GM12873 (cell line): ENCODE data around the gene KRTAP3-2.

Experiments
- TF ChIP-seq, protein P1 (sequence below): IDR thresholded peaks from 2 replicates; pipeline ENCODE4 v1.5.1; 2012; ENCODE audit warnings: low read depth, mild to moderate bottlenecking, moderate library complexity, low read length, control low read depth; ENCODE audit not compliant: insufficient read depth; ENCODE audit errors: missing control alignments

KRTAP3-2 gene

GRCh38 chr17:41009301-41009760 lies 9.6 kb upstream of the KRTAP3-2 start:
- TF ChIP-seq, protein P1, sequence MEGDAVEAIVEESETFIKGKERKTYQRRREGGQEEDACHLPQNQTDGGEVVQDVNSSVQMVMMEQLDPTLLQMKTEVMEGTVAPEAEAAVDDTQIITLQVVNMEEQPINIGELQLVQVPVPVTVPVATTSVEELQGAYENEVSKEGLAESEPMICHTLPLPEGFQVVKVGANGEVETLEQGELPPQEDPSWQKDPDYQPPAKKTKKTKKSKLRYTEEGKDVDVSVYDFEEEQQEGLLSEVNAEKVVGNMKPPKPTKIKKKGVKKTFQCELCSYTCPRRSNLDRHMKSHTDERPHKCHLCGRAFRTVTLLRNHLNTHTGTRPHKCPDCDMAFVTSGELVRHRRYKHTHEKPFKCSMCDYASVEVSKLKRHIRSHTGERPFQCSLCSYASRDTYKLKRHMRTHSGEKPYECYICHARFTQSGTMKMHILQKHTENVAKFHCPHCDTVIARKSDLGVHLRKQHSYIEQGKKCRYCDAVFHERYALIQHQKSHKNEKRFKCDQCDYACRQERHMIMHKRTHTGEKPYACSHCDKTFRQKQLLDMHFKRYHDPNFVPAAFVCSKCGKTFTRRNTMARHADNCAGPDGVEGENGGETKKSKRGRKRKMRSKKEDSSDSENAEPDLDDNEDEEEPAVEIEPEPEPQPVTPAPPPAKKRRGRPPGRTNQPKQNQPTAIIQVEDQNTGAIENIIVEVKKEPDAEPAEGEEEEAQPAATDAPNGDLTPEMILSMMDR = no peak

GRCh38 chr17:41008811-41009210 lies 9.1 kb upstream of the KRTAP3-2 start, which contains the start of gene KRTAP3-1:
Gene KRTAP3-1 (minus strand): TSS chr17:41009128. CDS start chr17:41009074, 54 bp downstream.
- TF ChIP-seq, protein P1 = no peak

DNA sequence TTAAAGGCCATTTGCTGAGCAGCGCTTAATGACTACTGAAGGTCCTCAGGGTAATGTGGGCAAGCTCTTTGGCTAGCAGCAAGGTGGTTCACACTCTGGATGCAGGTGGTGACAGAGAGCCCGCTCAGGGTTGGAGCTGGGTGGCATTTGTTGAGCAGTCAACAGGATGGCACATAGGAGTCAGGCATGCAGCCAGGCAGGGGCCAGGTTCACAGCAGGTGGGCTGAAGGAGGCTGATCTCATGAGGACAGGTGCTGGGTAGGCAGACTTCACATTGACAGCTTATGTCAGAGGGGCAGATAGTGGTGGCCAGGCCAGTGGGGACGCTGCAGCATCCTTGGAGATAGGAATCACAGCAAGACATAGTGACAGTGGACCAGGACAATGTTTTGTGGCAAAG lies 4.7 kb upstream of the KRTAP3-2 start:
- TF ChIP-seq, protein P1 = no peak

DNA sequence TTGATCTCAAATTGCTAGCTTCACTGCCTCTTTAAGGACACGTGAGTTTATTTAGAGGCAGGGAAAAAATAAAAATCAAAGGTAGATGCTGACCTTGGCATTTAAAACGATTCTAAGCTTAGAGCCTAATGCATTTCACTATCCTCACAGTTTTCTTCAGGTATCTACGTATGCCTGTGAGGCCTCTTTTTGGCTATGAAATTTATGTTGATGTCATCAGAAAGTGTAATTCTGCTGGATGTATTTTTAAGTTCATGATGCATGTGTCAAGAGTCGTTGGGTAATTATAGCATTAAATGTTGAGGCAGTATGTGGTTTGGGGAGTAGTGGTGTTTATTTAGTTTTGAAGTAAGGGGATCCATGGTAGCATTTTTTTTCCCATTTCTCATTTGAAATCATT lies 4.2 kb upstream of the KRTAP3-2 start:
- TF ChIP-seq, protein P1 = no peak

DNA sequence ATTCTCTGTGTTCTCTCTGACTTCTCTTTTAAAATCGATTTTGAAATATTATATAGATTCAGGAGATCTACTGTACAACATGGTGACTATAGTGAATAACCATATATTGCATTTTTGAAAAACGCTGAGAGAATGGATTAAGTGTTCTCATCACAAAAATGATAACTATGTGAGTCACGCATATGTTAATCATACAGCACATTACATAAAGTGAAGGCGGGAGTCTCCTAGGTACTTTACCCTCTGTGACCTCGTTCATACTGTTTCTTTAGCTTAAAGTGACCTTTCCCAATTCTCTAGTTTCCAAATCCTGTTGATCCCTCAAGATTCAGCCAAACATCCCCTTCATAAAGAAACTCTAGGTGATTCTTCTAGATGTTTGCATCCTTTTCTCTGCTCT lies 3.1 kb upstream of the KRTAP3-2 start:
- TF ChIP-seq, protein P1 = no peak

GRCh38 chr17:41001795-41002194 lies 2.1 kb upstream of the KRTAP3-2 start:
- TF ChIP-seq, protein P1 = no peak

GRCh38 chr17:40997361-40997760 lies 2.3 kb downstream of the KRTAP3-2 start:
- TF ChIP-seq, protein P1 = no peak

DNA sequence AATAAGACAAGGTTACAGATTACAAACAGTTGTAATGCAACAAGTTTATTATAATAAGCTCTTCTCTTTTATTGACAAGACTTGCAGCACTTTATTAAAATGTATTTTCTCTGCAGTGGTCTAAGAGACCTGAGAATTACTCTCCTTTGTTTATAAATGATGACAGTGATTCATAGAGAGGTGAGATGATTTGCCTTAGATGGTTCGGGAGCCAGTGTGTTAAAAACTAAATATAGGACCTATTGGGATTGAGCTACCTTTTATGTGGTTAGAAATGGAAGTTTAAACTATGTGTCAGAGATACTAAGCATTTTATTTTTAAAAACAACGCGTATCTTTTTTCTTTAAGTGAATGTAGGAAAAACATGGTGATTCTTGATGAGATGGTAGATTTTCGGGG lies 2.9 kb downstream of the KRTAP3-2 start:
- TF ChIP-seq, protein P1 = no peak
